Neural progenitor cell (in vitro differentiated cells): ENCODE measurements around the gene RABGGTA. TPM values are rescaled to one million over a fixed set of nuclear protein-coding genes. Genes with fewer than 3 reads are reported as not detected.

Source experiments
- DNase-seq: peaks from one replicate; pipeline ENCODE4 v3.0.0-alpha.2; 2016; ENCODE audit warnings: low spot score
- H2AFZ ChIP-seq: fragments of 200-600 bp; sonication (generic); replicated peaks from 2 replicates; pipeline ENCODE4 v1.6.1; 2016; ENCODE audit warnings: antibody characterized with exemption
- H3F3A ChIP-seq: fragments of 200-600 bp; sonication (generic); 2 replicates; pipeline ENCODE4 v1.6.1; 2016; ENCODE audit warnings: antibody characterized with exemption, low read depth
- H3K27ac ChIP-seq: fragments of 200-600 bp; sonication (generic); 2 replicates; pipeline ENCODE4 v1.5.1; 2016; ENCODE audit warnings: mild to moderate bottlenecking
- H3K27me3 ChIP-seq: fragments of 200-600 bp; sonication (generic); 2 replicates; pipeline ENCODE4 v1.6.1; 2016; ENCODE audit warnings: mild to moderate bottlenecking, moderate library complexity
- H3K36me3 ChIP-seq: fragments of 200-600 bp; sonication (generic); 2 replicates; pipeline ENCODE4 v1.5.1; 2016
- H3K4me1 ChIP-seq: fragments of 200-600 bp; sonication (generic); 2 replicates; pipeline ENCODE4 v1.6.1; 2016; ENCODE audit warnings: mixed run types
- H3K4me2 ChIP-seq: fragments of 200-600 bp; sonication (generic); 2 replicates; pipeline ENCODE4 v1.6.1; 2016
- H3K4me3 ChIP-seq: fragments of 200-600 bp; sonication (generic); 2 replicates; pipeline ENCODE4 v1.5.1; 2016
- H3K79me2 ChIP-seq: fragments of 200-600 bp; sonication (generic); 2 replicates; pipeline ENCODE4 v1.6.1; 2016; ENCODE audit warnings: low read depth
- H3K9ac ChIP-seq: fragments of 200-600 bp; sonication (generic); 2 replicates; pipeline ENCODE4 v1.6.1; 2016
- H3K9me3 ChIP-seq: fragments of 200-600 bp; sonication (generic); 2 replicates; pipeline ENCODE4 v1.5.1; 2016; ENCODE audit warnings: low read depth
- H4K20me1 ChIP-seq: fragments of 200-600 bp; sonication (generic); 2 replicates; pipeline ENCODE4 v1.6.1; 2016; ENCODE audit warnings: low read depth
- H3K27ac Mint-ChIP-seq: 3 replicates; pipeline ENCODE4 v1.8.0; 2021; ENCODE audit warnings: mixed read lengths
- H3K27me3 Mint-ChIP-seq: 2 replicates; pipeline ENCODE4 v1.8.0; 2022; ENCODE audit warnings: low read depth, mild to moderate bottlenecking, inconsistent platforms, moderate library complexity, mixed read lengths; ENCODE audit not compliant: insufficient read depth
- H3K36me3 Mint-ChIP-seq: 3 replicates; pipeline ENCODE4 v1.8.0; 2021; ENCODE audit warnings: mixed read lengths
- H3K4me1 Mint-ChIP-seq: 3 replicates; pipeline ENCODE4 v1.8.0; 2021; ENCODE audit warnings: mixed read lengths
- H3K4me3 Mint-ChIP-seq: 3 replicates; pipeline ENCODE4 v1.8.0; 2021; ENCODE audit warnings: mild to moderate bottlenecking, moderate library complexity, mixed read lengths
- H3K9me3 Mint-ChIP-seq: 3 replicates; pipeline ENCODE4 v1.8.0; 2020; ENCODE audit warnings: mixed read lengths
- EZH2 ChIP-seq: fragments of 200-600 bp; sonication (generic); IDR thresholded peaks from 2 replicates; pipeline ENCODE4 v1.6.1; 2017; ENCODE audit warnings: antibody characterized with exemption, mild to moderate bottlenecking, moderate library complexity
- EZH2phosphoT487 ChIP-seq: fragments of 200-600 bp; sonication (generic); IDR thresholded peaks from 2 replicates; pipeline ENCODE4 v1.6.1; 2017; ENCODE audit warnings: antibody characterized with exemption
- total RNA-seq: library from RNA; depleted of rRNA; stranded (reverse); fragments of >200 nt; gene quantifications from 2 replicates; pipeline ENCODE4 v1.2.3, GENCODE V29; 2015; ENCODE audit warnings: low replicate concordance
- TF ChIP-seq, protein P1 (sequence below): fragments of 200-600 bp; sonication (generic); IDR thresholded peaks from 2 replicates; pipeline ENCODE4 v1.5.1; 2017; ENCODE audit warnings: antibody characterized with exemption, mild to moderate bottlenecking

The RABGGTA gene
- total RNA-seq, 1 donor from 2014 or later, result 7.1 TPM

DNA sequence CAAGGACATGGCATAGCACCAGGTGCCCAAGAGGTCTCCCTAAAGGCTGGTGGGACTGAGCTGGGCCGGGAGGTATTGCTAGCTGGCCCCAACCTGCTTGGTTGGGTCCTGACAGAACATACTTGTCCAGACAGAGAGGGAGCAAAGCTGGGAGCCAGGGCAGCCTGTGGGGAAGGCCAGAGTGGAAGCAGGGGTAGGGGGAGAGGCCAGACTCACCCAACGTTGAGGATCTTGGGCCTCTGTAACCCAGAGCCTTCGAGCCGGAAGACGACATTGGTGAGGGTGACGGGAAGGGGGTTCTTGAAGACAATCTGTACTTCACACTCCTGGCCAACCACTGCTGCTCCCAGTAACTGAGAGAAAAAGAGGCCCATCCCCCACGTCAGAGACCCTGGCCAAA, 17.5 kb downstream of the RABGGTA start:
- Histone ChIP-seq H3K9me3 (no peaks in the 10 kb centered on the region), H4K20me1 (no peaks in the 10 kb centered on the region), H3K4me3 (no peak overlapping the region), H3K4me1 (no peaks in the 10 kb centered on the region), H3K27ac (no peak overlapping the region), H3K79me2 (no peaks in the 10 kb centered on the region), H3K9ac (no peak overlapping the region), H3K36me3 (no peaks in the 10 kb centered on the region), H3K4me2 (no peak overlapping the region), H2AFZ (no peak overlapping the region), H3K27me3 (no peaks in the 10 kb centered on the region), H3F3A (no peaks in the 10 kb centered on the region)
- Mint-ChIP-seq H3K27me3 (peaks cover 4% of the 10 kb centered on the region), H3K36me3 (no peaks in the 10 kb centered on the region), H3K27ac (no peak overlapping the region), H3K9me3 (no peaks in the 10 kb centered on the region), H3K4me3 (peak overlapping the region; percentile 38), H3K4me1 (no peaks in the 10 kb centered on the region)
- TF ChIP-seq EZH2phosphoT487 (no peak), EZH2 (no peak)
- TF ChIP-seq, protein P1, sequence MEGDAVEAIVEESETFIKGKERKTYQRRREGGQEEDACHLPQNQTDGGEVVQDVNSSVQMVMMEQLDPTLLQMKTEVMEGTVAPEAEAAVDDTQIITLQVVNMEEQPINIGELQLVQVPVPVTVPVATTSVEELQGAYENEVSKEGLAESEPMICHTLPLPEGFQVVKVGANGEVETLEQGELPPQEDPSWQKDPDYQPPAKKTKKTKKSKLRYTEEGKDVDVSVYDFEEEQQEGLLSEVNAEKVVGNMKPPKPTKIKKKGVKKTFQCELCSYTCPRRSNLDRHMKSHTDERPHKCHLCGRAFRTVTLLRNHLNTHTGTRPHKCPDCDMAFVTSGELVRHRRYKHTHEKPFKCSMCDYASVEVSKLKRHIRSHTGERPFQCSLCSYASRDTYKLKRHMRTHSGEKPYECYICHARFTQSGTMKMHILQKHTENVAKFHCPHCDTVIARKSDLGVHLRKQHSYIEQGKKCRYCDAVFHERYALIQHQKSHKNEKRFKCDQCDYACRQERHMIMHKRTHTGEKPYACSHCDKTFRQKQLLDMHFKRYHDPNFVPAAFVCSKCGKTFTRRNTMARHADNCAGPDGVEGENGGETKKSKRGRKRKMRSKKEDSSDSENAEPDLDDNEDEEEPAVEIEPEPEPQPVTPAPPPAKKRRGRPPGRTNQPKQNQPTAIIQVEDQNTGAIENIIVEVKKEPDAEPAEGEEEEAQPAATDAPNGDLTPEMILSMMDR, result no peak
- no peak for DNase-seq

DNA sequence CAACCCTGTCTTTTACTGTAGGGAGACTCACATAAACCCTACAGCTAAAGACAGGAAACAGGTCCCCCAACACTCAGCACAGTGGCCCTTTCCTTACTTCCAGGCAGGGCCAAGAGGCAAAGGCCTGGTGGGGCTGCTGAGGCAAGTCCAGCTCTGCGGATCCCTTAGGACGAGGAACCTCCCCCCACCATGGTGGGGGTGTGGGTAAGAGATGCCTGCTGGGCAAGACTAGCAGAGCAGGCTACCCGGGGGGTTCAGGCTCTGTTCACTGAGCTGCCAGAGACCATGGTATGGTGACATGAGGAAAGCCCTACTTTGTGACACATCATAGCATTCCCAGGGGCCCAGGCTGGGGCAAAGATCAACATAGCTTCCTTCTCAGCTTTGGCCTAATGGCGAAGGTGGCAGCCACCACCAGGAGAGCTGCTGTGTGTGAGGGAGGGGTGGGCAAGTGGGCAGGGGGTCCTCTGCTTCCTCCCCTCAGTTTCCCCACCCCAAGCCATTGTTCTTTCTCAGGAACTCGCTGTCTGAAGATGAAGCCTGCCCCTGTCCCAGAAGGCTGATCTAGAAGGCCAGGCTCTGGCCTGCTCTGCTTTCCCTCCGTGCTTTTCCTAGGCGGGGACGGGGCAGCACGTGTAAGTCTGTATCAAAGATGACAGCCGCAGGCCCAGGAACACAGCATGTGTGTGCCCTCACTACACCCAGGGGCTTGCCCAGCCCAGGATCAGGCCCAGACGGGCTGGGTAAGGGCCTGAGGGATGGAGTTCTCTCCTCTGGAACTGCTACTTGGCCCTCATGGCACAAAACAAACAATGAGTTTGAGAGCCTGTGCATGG, 18.9 kb downstream of the RABGGTA start:
- H3K27me3 ChIP-seq, result no peaks in the 10 kb centered on the region
- H3K27ac ChIP-seq, result no peak overlapping the region
- Mint-ChIP-seq H3K27me3 (peaks cover 4% of the 10 kb centered on the region), H3K27ac (no peak overlapping the region), H3K4me3 (no peak overlapping the region), H3K9me3 (no peaks in the 10 kb centered on the region), H3K4me1 (no peaks in the 10 kb centered on the region), H3K36me3 (no peaks in the 10 kb centered on the region)
- no peak overlapping the region for H3K4me2 ChIP-seq
- no peaks in the 10 kb centered on the region for H3K9me3 ChIP-seq
- no peaks in the 10 kb centered on the region for H4K20me1 ChIP-seq
- no peak overlapping the region for H2AFZ ChIP-seq
- no peaks in the 10 kb centered on the region for H3F3A ChIP-seq
- no peaks in the 10 kb centered on the region for H3K36me3 ChIP-seq
- H3K9ac ChIP-seq, result no peak overlapping the region
- TF ChIP-seq, protein P1, result no peak
- no peak overlapping the region for H3K4me3 ChIP-seq
- H3K79me2 ChIP-seq, result no peaks in the 10 kb centered on the region
- H3K4me1 ChIP-seq, result no peaks in the 10 kb centered on the region
- no peak for DNase-seq

DNA sequence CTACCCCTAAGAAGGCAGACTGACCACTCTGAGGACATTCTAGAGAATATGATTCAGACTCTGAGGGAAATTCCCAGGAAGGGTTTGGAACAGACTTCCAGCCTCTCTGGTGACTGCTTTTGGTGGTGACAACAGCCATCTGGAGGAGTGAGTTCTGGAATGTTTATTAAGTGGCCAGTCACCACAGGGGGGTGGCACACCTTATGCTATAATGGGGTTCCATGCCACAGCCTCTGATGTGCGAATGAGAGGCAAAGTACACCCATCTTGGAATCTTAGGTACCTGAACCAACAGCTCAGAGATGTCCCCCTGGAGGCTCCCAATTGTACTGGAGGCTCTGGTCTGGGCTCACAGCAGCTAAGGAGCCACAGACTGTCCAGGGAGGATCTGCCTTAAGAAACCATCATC, 19.5 kb downstream of the RABGGTA start:
- no peaks in the 10 kb centered on the region for H3F3A ChIP-seq
- H3K9me3 Mint-ChIP-seq, result no peaks in the 10 kb centered on the region
- H3K27ac Mint-ChIP-seq, result no peak overlapping the region
- no peaks in the 10 kb centered on the region for H3K36me3 ChIP-seq
- H3K4me3 ChIP-seq, result no peak overlapping the region
- TF ChIP-seq EZH2 (no peak), EZH2phosphoT487 (no peak)
- TF ChIP-seq, protein P1, result no peak
- no peaks in the 10 kb centered on the region for H3K9me3 ChIP-seq
- no peak for DNase-seq
- H3K36me3 Mint-ChIP-seq, result no peaks in the 10 kb centered on the region
- no peaks in the 10 kb centered on the region for H3K4me1 Mint-ChIP-seq
- no peak overlapping the region for H3K27ac ChIP-seq
- no peaks in the 10 kb centered on the region for H4K20me1 ChIP-seq
- no peak overlapping the region for H3K9ac ChIP-seq
- no peaks in the 10 kb centered on the region for H3K27me3 ChIP-seq
- H3K4me3 Mint-ChIP-seq, result no peak overlapping the region
- H3K4me2 ChIP-seq, result no peak overlapping the region
- no peaks in the 10 kb centered on the region for H3K4me1 ChIP-seq
- peaks cover 4% of the 10 kb centered on the region for H3K27me3 Mint-ChIP-seq
- no peak overlapping the region for H2AFZ ChIP-seq
- no peaks in the 10 kb centered on the region for H3K79me2 ChIP-seq
